TTC549 (cell line): ENCODE measurements around the gene SNRNP35.
"Not testable (repeated sequence)": the region's sequence is repeated elsewhere in the genome, so short reads cannot be mapped to it uniquely, and the experiment has no call there.

Source experiments
- FAIRE-seq: peaks from 2 replicates; lab custom pipeline; 2012; peaks lifted over from hg19 to GRCh38; lab: Jason Lieb, UNC

SNRNP35 gene

GRCh38 chr12:123449249-123449733, 8.6 kb upstream of the SNRNP35 start:
- no peak for FAIRE-seq

- no peak for FAIRE-seq
Observed at GRCh38 chr12:123449856-123450255, 8.1 kb upstream of the SNRNP35 start.

GRCh38 chr12:123450636-123451035, 7.3 kb upstream of the SNRNP35 start:
- FAIRE-seq, result no peak

- FAIRE-seq, result not testable (repeated sequence)
Observed at GRCh38 chr12:123452276-123452550, 5.7 kb upstream of the SNRNP35 start.

GRCh38 chr12:123453165-123453564, 4.8 kb upstream of the SNRNP35 start:
- FAIRE-seq, result no peak

GRCh38 chr12:123463174-123463573, 5.2 kb downstream of the SNRNP35 start:
- not testable (repeated sequence) for FAIRE-seq

- FAIRE-seq, result no peak
Observed at GRCh38 chr12:123465084-123465483, 7.1 kb downstream of the SNRNP35 start.

- no peak for FAIRE-seq
Observed at GRCh38 chr12:123468786-123469185, 10.8 kb downstream of the SNRNP35 start.

GRCh38 chr12:123469978-123470377, 12.0 kb downstream of the SNRNP35 start:
- no peak for FAIRE-seq

GRCh38 chr12:123471374-123472068, 13.6 kb downstream of the SNRNP35 start:
- no peak for FAIRE-seq

- FAIRE-seq, result no peak
Observed at GRCh38 chr12:123472438-123472849, 14.5 kb downstream of the SNRNP35 start.

- FAIRE-seq, result no peak
Observed at GRCh38 chr12:123474485-123475245, 16.7 kb downstream of the SNRNP35 start.

- FAIRE-seq, result no peak
Observed at GRCh38 chr12:123475246-123475703, 17.3 kb downstream of the SNRNP35 start.

GRCh38 chr12:123478069-123478468, 20.1 kb downstream of the SNRNP35 start:
- no peak for FAIRE-seq

- no peak for FAIRE-seq
Observed at GRCh38 chr12:123478762-123479161, 20.8 kb downstream of the SNRNP35 start.

GRCh38 chr12:123479442-123480180, 21.7 kb downstream of the SNRNP35 start:
- no peak for FAIRE-seq

GRCh38 chr12:123481251-123481650, 23.3 kb downstream of the SNRNP35 start:
- not testable (repeated sequence) for FAIRE-seq

- FAIRE-seq, result no peak
Observed at GRCh38 chr12:123482876-123483275, 24.9 kb downstream of the SNRNP35 start.

GRCh38 chr12:123483602-123484248, 25.8 kb downstream of the SNRNP35 start:
- FAIRE-seq, result no peak

- FAIRE-seq, result no peak
Observed at GRCh38 chr12:123485756-123486155, 27.8 kb downstream of the SNRNP35 start.

- no peak for FAIRE-seq
Observed at GRCh38 chr12:123487428-123487827, 29.5 kb downstream of the SNRNP35 start.

- no peak for FAIRE-seq
Observed at GRCh38 chr12:123488539-123489230, 30.7 kb downstream of the SNRNP35 start.
